22Rv1 (cell line): ENCODE measurements around the gene CTTNBP2.

Source experiments
- ZFX ChIP-seq: fragments of 450-650 bp; IDR thresholded peaks from 2 replicates; pipeline ENCODE4 v1.6.1; 2017; ENCODE audit warnings: antibody characterized with exemption, borderline replicate concordance
- TF ChIP-seq, protein P1 (sequence below): fragments of 450-650 bp; IDR thresholded peaks from 2 replicates; pipeline ENCODE4 v1.5.1; 2017; ENCODE audit warnings: mild to moderate bottlenecking

GRCh38 chr7:117889611-117890010, 16.4 kb upstream of the CTTNBP2 start:
- TF ChIP-seq, protein P1, sequence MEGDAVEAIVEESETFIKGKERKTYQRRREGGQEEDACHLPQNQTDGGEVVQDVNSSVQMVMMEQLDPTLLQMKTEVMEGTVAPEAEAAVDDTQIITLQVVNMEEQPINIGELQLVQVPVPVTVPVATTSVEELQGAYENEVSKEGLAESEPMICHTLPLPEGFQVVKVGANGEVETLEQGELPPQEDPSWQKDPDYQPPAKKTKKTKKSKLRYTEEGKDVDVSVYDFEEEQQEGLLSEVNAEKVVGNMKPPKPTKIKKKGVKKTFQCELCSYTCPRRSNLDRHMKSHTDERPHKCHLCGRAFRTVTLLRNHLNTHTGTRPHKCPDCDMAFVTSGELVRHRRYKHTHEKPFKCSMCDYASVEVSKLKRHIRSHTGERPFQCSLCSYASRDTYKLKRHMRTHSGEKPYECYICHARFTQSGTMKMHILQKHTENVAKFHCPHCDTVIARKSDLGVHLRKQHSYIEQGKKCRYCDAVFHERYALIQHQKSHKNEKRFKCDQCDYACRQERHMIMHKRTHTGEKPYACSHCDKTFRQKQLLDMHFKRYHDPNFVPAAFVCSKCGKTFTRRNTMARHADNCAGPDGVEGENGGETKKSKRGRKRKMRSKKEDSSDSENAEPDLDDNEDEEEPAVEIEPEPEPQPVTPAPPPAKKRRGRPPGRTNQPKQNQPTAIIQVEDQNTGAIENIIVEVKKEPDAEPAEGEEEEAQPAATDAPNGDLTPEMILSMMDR: no peak
- no peak for TF ChIP-seq ZFX
